Measurements from ENCODE around the gene OSTF1.

DNA sequence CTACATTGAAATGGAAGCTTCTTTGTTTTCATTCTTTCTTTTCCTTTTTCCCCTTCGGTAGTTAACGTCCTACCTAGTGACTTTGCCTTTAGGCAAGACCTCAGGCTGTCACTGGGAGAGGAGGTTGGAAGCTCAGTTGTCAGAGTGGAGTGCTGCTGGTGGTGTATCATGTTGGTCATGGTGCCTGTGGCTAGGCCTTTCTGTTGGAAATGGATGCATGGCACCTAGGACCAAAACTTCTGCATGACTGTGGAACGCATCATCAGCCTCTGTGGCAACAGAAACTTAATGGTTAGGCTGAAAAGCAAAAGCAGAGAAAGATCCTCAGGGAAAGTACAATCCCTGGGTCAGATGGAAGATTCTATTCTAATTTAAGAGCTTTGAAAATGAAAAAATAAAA, 57.9 kb downstream of the OSTF1 start:
- TF ChIP-seq, protein P1, sequence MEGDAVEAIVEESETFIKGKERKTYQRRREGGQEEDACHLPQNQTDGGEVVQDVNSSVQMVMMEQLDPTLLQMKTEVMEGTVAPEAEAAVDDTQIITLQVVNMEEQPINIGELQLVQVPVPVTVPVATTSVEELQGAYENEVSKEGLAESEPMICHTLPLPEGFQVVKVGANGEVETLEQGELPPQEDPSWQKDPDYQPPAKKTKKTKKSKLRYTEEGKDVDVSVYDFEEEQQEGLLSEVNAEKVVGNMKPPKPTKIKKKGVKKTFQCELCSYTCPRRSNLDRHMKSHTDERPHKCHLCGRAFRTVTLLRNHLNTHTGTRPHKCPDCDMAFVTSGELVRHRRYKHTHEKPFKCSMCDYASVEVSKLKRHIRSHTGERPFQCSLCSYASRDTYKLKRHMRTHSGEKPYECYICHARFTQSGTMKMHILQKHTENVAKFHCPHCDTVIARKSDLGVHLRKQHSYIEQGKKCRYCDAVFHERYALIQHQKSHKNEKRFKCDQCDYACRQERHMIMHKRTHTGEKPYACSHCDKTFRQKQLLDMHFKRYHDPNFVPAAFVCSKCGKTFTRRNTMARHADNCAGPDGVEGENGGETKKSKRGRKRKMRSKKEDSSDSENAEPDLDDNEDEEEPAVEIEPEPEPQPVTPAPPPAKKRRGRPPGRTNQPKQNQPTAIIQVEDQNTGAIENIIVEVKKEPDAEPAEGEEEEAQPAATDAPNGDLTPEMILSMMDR (IDR thresholded peaks at IDR 0.05) = no peak
- no peak for TF ChIP-seq POLR2A (IDR thresholded peaks at IDR 0.05)

All from breast epithelium (tissue), 3 donors.